Small intestine (tissue), 7 donors: ENCODE results near the gene TEX261. TPM values are rescaled to one million over a fixed set of nuclear protein-coding genes. Genes with fewer than 3 reads are reported as not detected.

Experiments
- DNase-seq, 2 donors: peaks; one replicate each; pipeline versions ENCODE4 v3.0.0 to v3.0.0-alpha.2; 2013
- FAIRE-seq: peaks from 2 replicates; lab custom pipeline; 2012; peaks lifted over from hg19 to GRCh38; lab: Jason Lieb, UNC
- H3K27ac ChIP-seq, 3 donors: one replicate each; pipeline ENCODE4 v1.5.1; 2013; ENCODE audit warnings: low read length in 2 of 3, mild to moderate bottlenecking in 2 of 3, control low read depth in 1 of 3, inconsistent platforms in 1 of 3, low read depth in 1 of 3, moderate library complexity in 1 of 3
- H3K27me3 ChIP-seq, 3 donors: one replicate each; pipeline ENCODE4 v1.6.1; 2013; ENCODE audit warnings: low read length in 3 of 3, inconsistent platforms in 1 of 3; ENCODE audit not compliant: control insufficient read depth in 3 of 3, insufficient read depth in 3 of 3
- H3K36me3 ChIP-seq, 3 donors: one replicate each; pipeline ENCODE4 v1.6.1; 2013; ENCODE audit warnings: low read length in 3 of 3, inconsistent platforms in 1 of 3, low read depth in 1 of 3, mild to moderate bottlenecking in 1 of 3, moderate library complexity in 1 of 3; ENCODE audit not compliant: control insufficient read depth in 3 of 3, insufficient read depth in 2 of 3
- H3K4me1 ChIP-seq, 3 donors: one replicate each; pipeline ENCODE4 v1.6.1; 2013; ENCODE audit warnings: low read length in 2 of 3, inconsistent platforms in 1 of 3, low read depth in 1 of 3, mild to moderate bottlenecking in 1 of 3, moderate library complexity in 1 of 3; ENCODE audit not compliant: control insufficient read depth in 3 of 3, insufficient read depth in 2 of 3
- H3K4me3 ChIP-seq, 3 donors: one replicate each; pipeline ENCODE4 v1.5.1; 2013; ENCODE audit warnings: low read length in 3 of 3, control low read depth in 1 of 3, inconsistent platforms in 1 of 3, low read depth in 1 of 3, mild to moderate bottlenecking in 1 of 3, moderate library complexity in 1 of 3
- H3K9me3 ChIP-seq, 2 donors: one replicate each; pipeline ENCODE4 v1.6.1; 2013; ENCODE audit warnings: low read depth in 1 of 2, low read length in 1 of 2; ENCODE audit not compliant: control insufficient read depth in 2 of 2, insufficient read depth in 1 of 2
- WGBS, 3 donors: extraction: QIAGEN DNeasy Blood & Tissue Kit; methylation state at CpG; one replicate each; pipeline ENCODE4 v1.1.7; 2013; 5-methylcytosine and 5-hydroxymethylcytosine counted together
- polyA plus RNA-seq, 4 donors: library from polyadenylated mRNA; stranded (reverse) in 3 of 4; unstranded in 1 of 4; fragments of 200-250 nt in 3 of 4; fragments of 120-200 nt in 1 of 4; gene quantifications; one replicate each; pipeline versions ENCODE4 v1.2.1 to v1.2.3, GENCODE V29; 2013
- donor health status: healthy with polysubstance abuse.
- donor health status: control.
- donor health status: control.
- donor health status: Bipolar disorder and iron deficiency.
- donor health status: healthy.

The TEX261 gene
- polyA plus RNA-seq, 4 donors: 9.8 to 49.8 (median 29.0) TPM

DNA sequence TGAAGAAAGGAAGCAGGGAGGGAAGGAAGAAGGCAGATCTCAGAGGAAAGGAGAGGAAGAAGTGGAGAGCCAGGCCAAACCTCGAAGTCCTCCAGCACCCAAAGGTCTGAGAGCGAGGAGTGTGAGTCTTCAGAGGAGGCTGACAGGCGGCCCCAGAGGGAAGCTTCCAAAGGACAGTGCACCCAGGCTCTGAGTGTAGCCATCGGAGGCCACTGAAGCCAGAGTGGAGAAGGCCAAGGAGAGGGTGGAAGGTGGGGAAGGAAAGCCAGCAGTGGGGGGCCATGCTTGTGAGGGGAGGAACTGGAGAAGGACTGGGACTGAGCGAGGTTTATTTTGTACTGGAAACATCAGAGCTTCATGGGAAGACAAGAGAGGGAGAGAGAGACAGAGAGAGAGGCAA, 53.0 kb downstream of the TEX261 start:
- no peak for DNase-seq
- Histone ChIP-seq H3K27ac (no peak overlapping the region), H3K36me3 (no peaks in the 10 kb centered on the region), H3K4me3 (no peak overlapping the region), H3K27me3 (peaks cover 0 to 38% (median 18%) of the 10 kb centered on the region in 3 donors), H3K4me1 (no peaks in the 10 kb centered on the region), H3K9me3 (no peaks in the 10 kb centered on the region)
- WGBS, 3 donors: 73 to 81% (median 81%) methylated on average over 5 of the region's 5 CpGs
- FAIRE-seq: no peak

- no peak for FAIRE-seq
- Histone ChIP-seq H3K4me3 (no peak overlapping the region), H3K27me3 (peaks cover 0 to 34% (median 18%) of the 10 kb centered on the region in 3 donors), H3K4me1 (no peaks in the 10 kb centered on the region), H3K36me3 (no peaks in the 10 kb centered on the region), H3K9me3 (no peaks in the 10 kb centered on the region), H3K27ac (no peak overlapping the region)
- no peak for DNase-seq
- 71 to 79% (median 73%) methylated on average over 6 of the region's 6 CpGs for WGBS, 3 donors
Observed at GRCh38 chr2:70941186-70941585, 53.5 kb downstream of the TEX261 start.

DNA sequence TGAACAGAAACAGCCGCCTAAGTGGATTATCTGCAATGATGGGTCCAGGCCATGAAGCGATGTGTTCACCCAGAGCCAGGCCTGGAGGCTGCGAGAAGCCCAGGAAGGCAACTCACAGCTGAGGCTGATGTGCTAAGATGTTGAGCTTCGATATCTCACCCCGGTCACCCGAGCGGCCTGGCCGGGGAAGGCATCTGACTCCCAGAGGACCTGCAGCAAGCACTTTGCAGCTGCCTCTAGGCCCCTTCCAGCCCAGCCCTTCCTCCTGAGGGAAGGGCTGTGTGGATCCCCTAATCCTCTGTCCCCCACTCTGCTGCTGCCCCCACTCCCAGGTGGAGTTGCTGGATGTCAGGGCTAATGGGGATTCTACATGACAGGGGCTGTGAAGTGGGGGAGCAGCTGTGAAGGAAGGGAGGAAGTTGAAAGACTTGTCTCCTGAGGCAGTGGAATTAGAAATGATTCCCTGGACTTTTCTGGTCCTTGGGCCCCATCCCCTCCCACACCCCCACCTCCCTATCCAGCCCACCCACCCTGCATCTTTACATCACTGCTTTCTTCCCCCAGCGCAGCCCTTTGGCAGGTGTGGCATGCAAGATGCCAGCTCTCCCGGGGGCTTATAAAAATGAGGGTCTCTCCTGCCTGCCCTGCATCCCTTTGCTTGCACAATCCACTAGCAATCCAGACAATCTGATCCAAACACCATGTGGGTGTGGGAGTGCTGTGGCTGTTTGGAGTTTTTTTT, 54.7 kb downstream of the TEX261 start:
- H3K4me1 ChIP-seq: no peaks in the 10 kb centered on the region
- DNase-seq (no peak), FAIRE-seq (no peak)
- H3K9me3 ChIP-seq: no peaks in the 10 kb centered on the region
- no peak overlapping the region for H3K4me3 ChIP-seq
- 74 to 80% (median 80%) methylated on average over 10 of the region's 10 CpGs for WGBS, 3 donors
- H3K36me3 ChIP-seq: no peaks in the 10 kb centered on the region
- peaks cover 0 to 30% (median 18%) of the 10 kb centered on the region in 3 donors for H3K27me3 ChIP-seq
- H3K27ac ChIP-seq: no peak overlapping the region

DNA sequence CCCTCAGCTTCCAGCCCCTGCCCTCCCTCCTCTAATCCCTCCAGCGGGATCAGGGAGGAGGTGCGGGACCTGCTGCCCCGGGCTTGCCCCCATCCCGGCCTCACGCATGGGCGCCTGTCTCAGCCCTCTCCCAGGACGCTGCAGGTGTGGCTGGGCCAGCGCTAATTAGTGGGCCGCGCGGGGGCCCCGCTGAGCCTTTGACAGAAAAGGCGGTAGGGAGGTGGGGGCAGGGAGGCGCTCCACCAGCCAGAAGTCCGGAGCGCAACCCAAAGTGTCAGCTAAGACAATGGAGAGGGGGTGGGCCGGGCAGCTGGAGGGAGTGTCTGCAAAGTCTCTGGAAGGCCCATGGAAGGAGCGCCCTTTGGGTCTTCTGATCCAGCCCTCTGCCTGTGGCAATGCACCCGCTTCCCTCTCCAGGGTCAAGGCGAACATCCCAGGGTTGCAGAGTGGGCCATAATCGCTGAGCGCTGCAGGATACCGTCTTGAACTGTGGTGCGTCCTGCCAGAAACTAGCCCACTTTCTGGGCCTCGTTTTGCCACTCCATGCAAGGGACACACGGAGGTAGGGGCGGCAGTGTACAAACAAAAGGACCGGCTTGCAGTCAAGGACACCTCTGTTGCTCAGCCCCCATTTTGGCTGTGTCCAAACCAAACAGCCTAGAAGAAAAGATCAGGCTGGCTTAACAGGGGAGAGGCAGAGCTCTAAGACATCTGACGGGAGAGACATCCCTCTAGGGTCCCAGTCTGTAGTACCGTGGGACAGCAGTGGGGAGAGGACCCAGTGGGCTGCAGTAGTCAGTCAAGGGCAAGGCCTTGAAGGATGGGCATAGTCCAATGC, 55.5 kb downstream of the TEX261 start:
- Histone ChIP-seq H3K27ac (no peak overlapping the region), H3K9me3 (no peaks in the 10 kb centered on the region), H3K4me1 (no peaks in the 10 kb centered on the region), H3K36me3 (no peaks in the 10 kb centered on the region), H3K27me3 (peaks cover 0 to 29% (median 18%) of the 10 kb centered on the region in 3 donors), H3K4me3 (no peak overlapping the region)
- 32 to 54% (median 43%) methylated on average over 25 to 30 of the region's 30 CpGs for WGBS, 3 donors
- DNase-seq (no peak), FAIRE-seq (no peak)

- no peak overlapping the region for H3K27ac ChIP-seq
- no peaks in the 10 kb centered on the region for H3K4me1 ChIP-seq
- H3K36me3 ChIP-seq: no peaks in the 10 kb centered on the region
- H3K27me3 ChIP-seq: peaks cover 0 to 27% (median 18%) of the 10 kb centered on the region in 3 donors
- H3K9me3 ChIP-seq: no peaks in the 10 kb centered on the region
- DNase-seq: no peak
- no peak overlapping the region for H3K4me3 ChIP-seq
- WGBS, 3 donors: 37 to 53% (median 44%) methylated on average over 3 of the region's 3 CpGs
- no peak for FAIRE-seq
Observed at GRCh38 chr2:70938586-70938950, 56.1 kb downstream of the TEX261 start.

GRCh38 chr2:70937866-70938585, 56.6 kb downstream of the TEX261 start:
- no peak for DNase-seq
- H3K9me3 ChIP-seq: no peaks in the 10 kb centered on the region
- H3K27ac ChIP-seq: no peak overlapping the region
- 63 to 70% (median 69%) methylated on average over 9 to 10 of the region's 10 CpGs for WGBS, 3 donors
- H3K36me3 ChIP-seq: no peaks in the 10 kb centered on the region
- peaks cover 0 to 27% (median 18%) of the 10 kb centered on the region in 3 donors for H3K27me3 ChIP-seq
- no peak overlapping the region for H3K4me3 ChIP-seq
- FAIRE-seq: no peak
- no peaks in the 10 kb centered on the region for H3K4me1 ChIP-seq

- H3K9me3 ChIP-seq: no peaks in the 10 kb centered on the region
- peaks cover 0 to 27% (median 18%) of the 10 kb centered on the region in 3 donors for H3K27me3 ChIP-seq
- DNase-seq: no peak
- WGBS, 3 donors: 62 to 81% (median 68%) methylated on average over 8 to 10 of the region's 10 CpGs
- no peak overlapping the region for H3K4me3 ChIP-seq
- no peaks in the 10 kb centered on the region for H3K36me3 ChIP-seq
- H3K4me1 ChIP-seq: no peaks in the 10 kb centered on the region
- no peak for FAIRE-seq
- no peak overlapping the region for H3K27ac ChIP-seq
Observed at GRCh38 chr2:70936979-70937811, 57.5 kb downstream of the TEX261 start.
